ENCODE results near the gene RMND5B.

The RMND5B gene

DNA sequence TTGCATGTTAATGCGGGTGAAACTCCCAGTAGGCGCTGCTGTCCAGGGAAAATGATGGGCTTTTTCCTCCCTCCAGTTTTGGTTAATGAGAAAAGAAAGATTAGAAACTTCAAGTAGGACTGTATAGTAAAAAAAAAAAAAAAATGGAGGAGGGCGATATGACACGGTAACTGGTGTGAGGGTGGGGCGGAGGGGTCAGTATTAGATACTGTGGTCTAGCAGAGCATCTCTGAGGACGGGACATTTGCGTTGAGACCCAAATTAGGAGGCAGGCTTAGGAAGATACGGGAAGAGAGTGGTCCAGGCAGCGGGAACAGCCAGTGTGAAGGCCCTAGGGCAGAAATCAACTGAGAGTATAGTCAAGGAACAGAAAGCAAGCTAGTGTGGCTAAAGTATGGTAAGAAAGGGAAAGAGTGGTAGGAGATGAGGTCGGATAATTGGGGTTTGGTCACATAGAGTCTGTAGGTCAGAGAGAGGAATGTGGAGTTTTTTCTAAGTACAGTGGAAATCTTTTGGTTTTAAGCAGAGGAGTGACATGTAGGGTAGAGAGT is 707 bp downstream of the RMND5B start:
- TF ChIP-seq GATA1 (IDR thresholded peaks at IDR 0.05; ENCODE audit: low read depth, low read length) (no peak), POLR2A (IDR thresholded peaks at IDR 0.05; ENCODE audit: low read length) (no peak)

GRCh38 chr5:178136990-178137389 is 6.2 kb downstream of the RMND5B start:
- TF ChIP-seq POLR2A (IDR thresholded peaks at IDR 0.05; ENCODE audit: low read length) = peak; percentile 27
- TF ChIP-seq GATA1 (IDR thresholded peaks at IDR 0.05; ENCODE audit: low read depth, low read length) = no peak
- DNase-seq = no peak

More for the DNA sequence above, 707 bp downstream of the RMND5B start:
- DNase-seq = peak; percentile 59 to 69

GRCh38 chr5:178137991-178138390 is 7.2 kb downstream of the RMND5B start:
- no peak for TF ChIP-seq POLR2A (IDR thresholded peaks at IDR 0.05; ENCODE audit: low read length)
- no peak for DNase-seq

DNA sequence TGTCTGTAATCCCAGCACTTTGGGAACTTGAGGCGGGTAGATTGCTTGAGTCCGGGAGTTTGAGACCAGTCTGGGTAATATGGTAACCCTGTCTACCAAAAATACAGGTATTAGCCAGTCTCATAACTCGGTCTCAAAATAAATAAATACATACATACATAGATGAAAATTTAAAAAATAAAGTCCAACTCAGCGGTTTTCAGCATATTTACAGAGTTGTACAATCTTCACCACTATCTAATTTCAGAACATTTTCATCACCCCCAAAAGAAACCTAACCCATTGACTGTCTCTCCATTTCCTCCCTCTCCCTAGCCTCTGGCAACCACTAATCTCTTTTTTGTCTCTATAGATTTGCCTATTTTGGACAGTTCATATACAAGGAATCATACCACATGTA is 10.7 kb downstream of the RMND5B start:
- TF ChIP-seq GATA1 (IDR thresholded peaks at IDR 0.05; ENCODE audit: low read depth, low read length) (no peak), POLR2A (IDR thresholded peaks at IDR 0.05; ENCODE audit: low read length) (no peak)
- no peak for DNase-seq

GRCh38 chr5:178142642-178143041 is 11.8 kb downstream of the RMND5B start:
- TF ChIP-seq POLR2A (IDR thresholded peaks at IDR 0.05; ENCODE audit: low read length) (no peak), GATA1 (IDR thresholded peaks at IDR 0.05; ENCODE audit: low read depth, low read length) (no peak)
- no peak for DNase-seq

DNA sequence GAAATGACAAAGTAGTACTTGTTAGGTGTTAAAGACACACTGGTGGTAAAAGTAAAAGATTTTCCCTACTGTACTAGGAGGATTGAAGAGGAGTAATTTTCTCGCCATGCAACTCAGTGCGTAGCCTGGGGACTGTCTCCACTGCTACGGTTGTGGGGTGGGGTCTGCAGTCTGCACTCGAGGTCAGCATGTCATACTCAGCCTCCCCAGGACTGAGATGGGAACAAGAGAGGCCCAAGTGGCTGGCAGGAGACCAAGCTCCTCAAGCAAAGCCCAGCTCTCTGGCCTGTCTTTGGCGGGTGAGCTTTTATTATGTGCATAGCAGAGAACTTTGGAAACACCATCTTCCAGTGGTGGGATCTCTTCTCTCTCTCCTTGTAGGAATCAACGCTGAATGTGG is 12.4 kb downstream of the RMND5B start:
- DNase-seq = no peak
- no peak for TF ChIP-seq POLR2A (IDR thresholded peaks at IDR 0.05; ENCODE audit: low read length)
- no peak for TF ChIP-seq GATA1 (IDR thresholded peaks at IDR 0.05; ENCODE audit: low read depth, low read length)

DNA sequence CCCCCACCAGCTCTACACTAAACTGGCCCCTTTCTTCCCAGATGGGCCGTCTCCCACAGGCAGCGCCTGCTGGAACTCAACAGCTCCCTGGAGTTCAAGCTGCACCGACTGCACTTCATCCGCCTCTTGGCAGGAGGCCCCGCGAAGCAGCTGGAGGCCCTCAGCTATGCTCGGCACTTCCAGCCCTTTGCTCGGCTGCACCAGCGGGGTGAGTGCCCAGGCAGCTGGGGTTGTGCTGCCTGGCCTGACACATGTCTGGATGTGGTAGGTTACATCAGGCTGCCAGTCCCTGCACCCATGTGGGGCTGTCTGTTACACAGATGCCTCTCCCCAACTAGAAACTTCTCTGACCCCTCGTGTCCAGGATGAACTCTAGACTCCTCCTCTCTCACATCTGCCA is 13.1 kb downstream of the RMND5B start:
- DNase-seq = no peak
- TF ChIP-seq POLR2A (IDR thresholded peaks at IDR 0.05; ENCODE audit: low read length) = no peak
- no peak for TF ChIP-seq GATA1 (IDR thresholded peaks at IDR 0.05; ENCODE audit: low read depth, low read length)

- no peak for TF ChIP-seq GATA1 (IDR thresholded peaks at IDR 0.05; ENCODE audit: low read depth, low read length)
- no peak for TF ChIP-seq POLR2A (IDR thresholded peaks at IDR 0.05; ENCODE audit: low read length)
- DNase-seq = peak; percentile 59 to 76
Observed at GRCh38 chr5:178145965-178146820, 15.4 kb downstream of the RMND5B start.

GRCh38 chr5:178147406-178147805 is 16.6 kb downstream of the RMND5B start:
- TF ChIP-seq GATA1 (IDR thresholded peaks at IDR 0.05; ENCODE audit: low read depth, low read length) = no peak
- no peak for TF ChIP-seq POLR2A (IDR thresholded peaks at IDR 0.05; ENCODE audit: low read length)
- no peak for DNase-seq

GRCh38 chr5:178149199-178149932 is 18.6 kb downstream of the RMND5B start:
- TF ChIP-seq GATA1 (IDR thresholded peaks at IDR 0.05; ENCODE audit: low read depth, low read length) (no peak), POLR2A (IDR thresholded peaks at IDR 0.05; ENCODE audit: low read length) (no peak)
- no peak for DNase-seq

- DNase-seq = peak in 1 of 2 experiments; percentile 17
- no peak for TF ChIP-seq POLR2A (IDR thresholded peaks at IDR 0.05; ENCODE audit: low read length)
- no peak for TF ChIP-seq GATA1 (IDR thresholded peaks at IDR 0.05; ENCODE audit: low read depth, low read length)
Observed at GRCh38 chr5:178150977-178151734, 20.3 kb downstream of the RMND5B start.

GRCh38 chr5:178152491-178153444 is 22.0 kb downstream of the RMND5B start:
- TF ChIP-seq POLR2A (IDR thresholded peaks at IDR 0.05; ENCODE audit: low read length) (no peak), GATA1 (IDR thresholded peaks at IDR 0.05; ENCODE audit: low read depth, low read length) (no peak)

More at GRCh38 chr5:178152491-178153444, 22.0 kb downstream of the RMND5B start:
- DNase-seq = no peak

Measured in erythroblast (primary cell).